Spleen (tissue), 7 donors: Measurements from ENCODE around the gene TSFM.

Experiments
- CTCF ChIP-seq, 11 experiments: fragments of 200-600 bp in 7 of 11; fragments of 450-650 bp in 4 of 11; sonication (generic) in 4 of 11; IDR thresholded peaks in 8 of 11; conservative IDR thresholded peaks in 3 of 11; 1 replicate in 7 of 11; 2 replicates in 4 of 11; pipeline versions ENCODE4 v1.4.0 to v1.8.0; 2016 to 2021; ENCODE audit warnings: antibody characterized with exemption in 11 of 11, inconsistent platforms in 4 of 11, mild to moderate bottlenecking in 1 of 11
- POLR2A ChIP-seq, 3 donors: fragments of 450-650 bp; IDR thresholded peaks; one replicate each; pipeline ENCODE4 v1.5.1; 2017; ENCODE audit warnings: antibody characterized with exemption in 3 of 3, mild to moderate bottlenecking in 1 of 3
- donor health status: DM: no; HTN: no; CAD: no; lungs with moderate emphysema.
- donor health status: DM: no; HTN: no; CAD: no.
- donor health status: DM: no; HTN: no; CAD: no.

- TF ChIP-seq CTCF (IDR thresholded peaks at IDR 0.05 in 8 of 11, conservative IDR thresholded peaks at IDR 0.05 in 3 of 11) = no peak
- no peak for TF ChIP-seq POLR2A (IDR thresholded peaks at IDR 0.05)
Observed at GRCh38 chr12:57738661-57739237, 43.8 kb upstream of the TSFM start, which contains the start of gene AGAP2.
